ENCODE measurements around the gene TPCN1.

TPCN1 gene

GRCh38 chr12:113244478-113244958 lies 23.3 kb downstream of the TPCN1 start:
- ChIA-PET POLR2A (interaction anchor here (1.4 kb wide), 1 partner anchor 23 kb away, joined by 4 read pairs; the partner anchor contains the start of gene TPCN1), CTCF (interaction anchor here (0.7 kb wide), 1 partner anchor 122 kb away, joined by 3 read pairs; no protein-coding TSS in a partner anchor)
- Histone ChIP-seq H3K36me3 (ENCODE audit: control insufficient read depth in 2 of 2, insufficient read depth in 1 of 2, low read length in 2 of 2) (peaks cover 0 to 5% of the 10 kb centered on the region in 2 experiments; a peak in 2 of 3 replicates), H3K4me1 (ENCODE audit: control insufficient read depth, insufficient read depth, low read length) (peaks cover 3% of the 10 kb centered on the region), H3K27ac (ENCODE audit: extremely low read depth, low read depth, low read length) (no peak overlapping the region), H3K9me3 (ENCODE audit: control insufficient read depth, insufficient read depth, low read depth, low read length) (no peaks in the 10 kb centered on the region), H3K4me3 (ENCODE audit: low read depth, low read length) (no peak overlapping the region)
- TF ChIP-seq ZNF18 (tag by site-specific recombination; IDR thresholded peaks at IDR 0.05): no peak
- TF ChIP-seq CTCF (tag by site-specific recombination; IDR thresholded peaks at IDR 0.05): no peak

- peaks cover 3% of the 10 kb centered on the region for H3K4me1 ChIP-seq (ENCODE audit: control insufficient read depth, insufficient read depth, low read length)
- no peak overlapping the region for H3K4me3 ChIP-seq (ENCODE audit: low read depth, low read length)
- ChIA-PET CTCF (interaction anchor here (0.6 to 1.7 kb wide), 3 partner anchors 9 to 21 kb away, joined by 3 to 4 read pairs (median 3); no protein-coding TSS in a partner anchor), POLR2A (interaction anchor here (0.9 to 1.4 kb wide), 2 partner anchors 23 to 24 kb away, joined by 3 to 4 read pairs; partner anchors contain the start of gene TPCN1)
- peaks cover 0 to 5% of the 10 kb centered on the region in 2 experiments; a peak in 2 of 3 replicates for H3K36me3 ChIP-seq (ENCODE audit: control insufficient read depth in 2 of 2, insufficient read depth in 1 of 2, low read length in 2 of 2)
- no peaks in the 10 kb centered on the region for H3K9me3 ChIP-seq (ENCODE audit: control insufficient read depth, insufficient read depth, low read depth, low read length)
- H3K27ac ChIP-seq (ENCODE audit: extremely low read depth, low read depth, low read length): no peak overlapping the region; the same call in 1 of the 2 replicates
- no peak for TF ChIP-seq ZNF530 (tag by site-specific recombination; IDR thresholded peaks at IDR 0.05; ENCODE audit: low read depth)
- no peak for TF ChIP-seq MZF1 (tag by site-specific recombination; IDR thresholded peaks at IDR 0.05; ENCODE audit: borderline replicate concordance)
- peak; percentile 96 for TF ChIP-seq WT1 (tag by site-specific recombination; IDR thresholded peaks at IDR 0.05)
- peak; percentile 88 for TF ChIP-seq IKZF3 (tag by site-specific recombination; IDR thresholded peaks at IDR 0.05)
- peak; percentile 81 for TF ChIP-seq ZNF423 (tag by site-specific recombination; IDR thresholded peaks at IDR 0.05)
- peak; percentile 37; the same call in 1 of the 2 replicates for TF ChIP-seq ZNF76 (tag by site-specific recombination; IDR thresholded peaks at IDR 0.05; ENCODE audit: borderline replicate concordance, low read depth)
- TF ChIP-seq ZNF24 (tag by site-specific recombination; IDR thresholded peaks at IDR 0.05): peak; percentile 91
- peak; percentile 62; the same call in 1 of the 2 replicates for TF ChIP-seq TSHZ1 (tag by site-specific recombination; IDR thresholded peaks at IDR 0.05; ENCODE audit: borderline replicate concordance)
- peak; percentile 82 for TF ChIP-seq GLIS2 (tag by site-specific recombination; IDR thresholded peaks at IDR 0.05)
- peak; percentile 88 for TF ChIP-seq ZEB2 (tag by site-specific recombination; IDR thresholded peaks at IDR 0.05)
- peak; percentile 55; the same call in 1 of the 2 replicates for TF ChIP-seq ZBTB20 (tag by site-specific recombination; IDR thresholded peaks at IDR 0.05)
- TF ChIP-seq OSR2 (tag by site-specific recombination; IDR thresholded peaks at IDR 0.05): peak; percentile 81
- TF ChIP-seq ZBTB8A (tag by site-specific recombination; IDR thresholded peaks at IDR 0.05): peak; percentile 66
- no peak for TF ChIP-seq ZNF157 (tag by site-specific recombination; IDR thresholded peaks at IDR 0.05)
- no peak for TF ChIP-seq CTCF (tag by site-specific recombination; IDR thresholded peaks at IDR 0.05)
- no peak for TF ChIP-seq ZNF529 (tag by site-specific recombination; IDR thresholded peaks at IDR 0.05; ENCODE audit: insufficient replicate concordance)
- TF ChIP-seq ZBTB44 (tag by site-specific recombination; IDR thresholded peaks at IDR 0.05): peak; percentile 96
- TF ChIP-seq ZNF16 (tag by site-specific recombination; IDR thresholded peaks at IDR 0.05; ENCODE audit: low read depth): no peak
- TF ChIP-seq KLF8 (tag by site-specific recombination; IDR thresholded peaks at IDR 0.05): 0 out of 2 replicates have a peak, but pooled peaks have one; percentile 36
Measured at GRCh38 chr12:113245695-113246477, 24.6 kb downstream of the TPCN1 start.

Measured in HEK293 (cell line).